Measurements from ENCODE around the gene LPCAT2.

DNA sequence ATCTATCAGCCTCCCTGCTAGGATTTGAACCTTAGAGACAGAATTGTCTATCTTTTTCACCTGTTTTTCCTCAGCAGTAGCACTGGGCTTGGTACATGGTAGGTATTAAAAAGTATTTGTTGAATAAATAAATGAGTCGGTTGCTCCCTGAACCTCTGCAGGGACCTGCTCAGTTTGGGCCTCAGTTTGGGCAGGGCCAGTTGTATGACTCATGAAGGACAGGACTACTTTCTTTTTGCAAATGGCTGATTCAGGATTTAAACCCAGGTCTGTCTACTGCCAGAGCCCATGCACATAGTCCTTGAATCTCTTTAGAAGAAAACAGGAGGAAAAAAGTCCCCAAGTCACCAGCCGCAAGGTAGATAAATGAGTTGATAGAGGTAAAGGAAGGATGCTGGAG, 26.8 kb upstream of the LPCAT2 start:
- TF ChIP-seq POLR2A (IDR thresholded peaks at IDR 0.05) (no peak), CTCF (IDR thresholded peaks at IDR 0.05) (no peak)

Measured in esophagus squamous epithelium (tissue), 4 donors.